AG08396 (cell line): Measurements from ENCODE around the gene BEAN1.
A peak's percentile ranks its signal among the peaks of the same experiment; 100 is the strongest.

Experiments used
- DNase-seq: peaks from one replicate; pipeline ENCODE4 v3.0.0; 2012; ENCODE audit warnings: low spot score, mixed read lengths

Gene BEAN1

GRCh38 chr16:66470556-66470955, 43.5 kb downstream of the BEAN1 start:
- no peak for DNase-seq

GRCh38 chr16:66471264-66471663, 44.2 kb downstream of the BEAN1 start:
- DNase-seq = no peak

GRCh38 chr16:66471716-66472393, 44.8 kb downstream of the BEAN1 start:
- no peak for DNase-seq

GRCh38 chr16:66473051-66473571, 46.0 kb downstream of the BEAN1 start:
- DNase-seq = no peak

- no peak for DNase-seq
These were observed 46.8 kb downstream of the BEAN1 start for GRCh38 chr16:66473654-66474519.

GRCh38 chr16:66474750-66475199, 47.7 kb downstream of the BEAN1 start:
- no peak for DNase-seq

- no peak for DNase-seq
These were observed 48.1 kb downstream of the BEAN1 start for GRCh38 chr16:66475232-66475631.

- DNase-seq = peak; percentile 42
These were observed 49.4 kb downstream of the BEAN1 start for GRCh38 chr16:66476328-66477027.

- DNase-seq = no peak
These were observed 50.0 kb downstream of the BEAN1 start for GRCh38 chr16:66477028-66477515.

- peak; percentile 82 for DNase-seq
These were observed 51.8 kb downstream of the BEAN1 start for GRCh38 chr16:66478733-66479511.

- DNase-seq = no peak
These were observed 52.7 kb downstream of the BEAN1 start for GRCh38 chr16:66479661-66480264.

GRCh38 chr16:66480265-66481080, 53.4 kb downstream of the BEAN1 start:
- DNase-seq = no peak

GRCh38 chr16:66481081-66481942, 54.2 kb downstream of the BEAN1 start:
- no peak for DNase-seq

- no peak for DNase-seq
These were observed 54.9 kb downstream of the BEAN1 start for GRCh38 chr16:66481943-66482390.

- peak; percentile 86 for DNase-seq
These were observed 56.8 kb downstream of the BEAN1 start for GRCh38 chr16:66483689-66484452.

GRCh38 chr16:66484453-66485213, 57.5 kb downstream of the BEAN1 start:
- no peak for DNase-seq

- DNase-seq = no peak
These were observed 58.3 kb downstream of the BEAN1 start for GRCh38 chr16:66485376-66485775.
